Panc1 (cell line): ENCODE measurements around the gene ZNFX1. TPM values are rescaled to one million over a fixed set of nuclear protein-coding genes. Genes with fewer than 3 reads are reported as not detected.

Experiments used
- ATAC-seq: fragments of 200-7000 bp; cut with Tn5 transposase; 2 replicates; pipeline ENCODE4 v1.9.1; 2020; ENCODE audit warnings: mild to moderate bottlenecking, moderate library complexity
- BruUV-seq: library from RNA; stranded (reverse); fragments of 400-500 nt; replicated peaks from 2 replicates; lab custom pipeline; 2021; lab: Mats Ljungman, UMichigan
- CTCF ChIA-PET: fragments of 300-600 bp; sonication (Branson Sonifier 250); formaldehyde crosslinking; loops from one replicate; lab custom pipeline; 2022; ENCODE audit warnings: antibody characterized with exemption; lab: Charles Lee
- POLR2A ChIA-PET: fragments of 300-600 bp; sonication (Branson Sonifier 250); formaldehyde crosslinking; loops from one replicate; lab custom pipeline; 2022; ENCODE audit warnings: antibody characterized with exemption; lab: Charles Lee
- DNase-seq: peaks from one replicate; pipeline ENCODE4 v3.0.0-alpha.2; 2010; ENCODE audit warnings: low read depth, low spot score
- H3K27ac ChIP-seq: 2 replicates; pipeline ENCODE4 v1.5.1; 2011; ENCODE audit warnings: mild to moderate bottlenecking, low read length, inconsistent platforms
- H3K27me3 ChIP-seq: fragments of 200-500 bp; sonication (Bioruptor generic); 2 replicates; pipeline ENCODE4 v1.6.0; 2014; ENCODE audit warnings: low read length, inconsistent platforms; ENCODE audit not compliant: control insufficient read depth, insufficient read depth
- H3K36me3 ChIP-seq: fragments of 200-500 bp; sonication (Bioruptor generic); 2 replicates; pipeline ENCODE4 v1.5.1; 2014; ENCODE audit warnings: inconsistent platforms, mild to moderate bottlenecking, low read length, moderate library complexity; ENCODE audit not compliant: control insufficient read depth, insufficient read depth
- H3K4me1 ChIP-seq: 2 replicates; pipeline ENCODE4 v1.5.1; 2011; ENCODE audit warnings: inconsistent platforms, mild to moderate bottlenecking, low read length, moderate library complexity; ENCODE audit not compliant: control insufficient read depth, insufficient read depth
- H3K4me3 ChIP-seq, 2 experiments: 2 replicates each; pipeline ENCODE4 v1.5.1; 2011 to 2012; ENCODE audit warnings: low read depth in 2 of 2, low read length in 2 of 2, mild to moderate bottlenecking in 2 of 2, inconsistent platforms in 1 of 2, moderate library complexity in 1 of 2
- H3K9me3 ChIP-seq: fragments of 200-500 bp; sonication (Bioruptor generic); 2 replicates; pipeline ENCODE4 v1.5.1; 2014; ENCODE audit warnings: low read depth, mild to moderate bottlenecking, inconsistent platforms, low read length, moderate library complexity; ENCODE audit not compliant: control insufficient read depth, insufficient read depth
- CTCF ChIP-seq: fragments of 450-650 bp; IDR thresholded peaks from 2 replicates; pipeline ENCODE4 v1.5.1; 2017; ENCODE audit warnings: mild to moderate bottlenecking
- POLR2AphosphoS5 ChIP-seq: IDR thresholded peaks from 2 replicates; pipeline ENCODE4 v1.6.1; 2012; ENCODE audit warnings: mild to moderate bottlenecking, low read depth, low read length, moderate library complexity
- REST ChIP-seq, 2 experiments: IDR thresholded peaks; 2 replicates each; pipeline ENCODE4 v1.6.1; 2011 to 2012; ENCODE audit warnings: low read depth in 2 of 2, control low read depth in 1 of 2, low read length in 1 of 2, mild to moderate bottlenecking in 1 of 2, moderate library complexity in 1 of 2; ENCODE audit not compliant: insufficient read depth in 1 of 2
- SIN3A ChIP-seq: IDR thresholded peaks from 2 replicates; pipeline ENCODE4 v1.6.1; 2012; ENCODE audit warnings: low read depth, mild to moderate bottlenecking, low read length, moderate library complexity, borderline replicate concordance; ENCODE audit not compliant: insufficient read depth
- TCF7L2 ChIP-seq: IDR thresholded peaks from 2 replicates; pipeline ENCODE4 v1.6.1; 2011; ENCODE audit warnings: mild to moderate bottlenecking, low read depth, low read length, inconsistent platforms
- in situ Hi-C: cut with HindIII; loops from 2 replicates; pipeline ENCODE4 v1.10.0; 2016; ENCODE audit warnings: low sequenced_read_pairs, low pct_unique_long_range_greater_than_20kb
- intact Hi-C: fragments of 100-400 bp; cut with micrococcal nuclease; formaldehyde crosslinking; loops from one replicate; pipeline ENCODE4 v1.10.0; 2022; ENCODE audit not compliant: unreplicated experiment
- total RNA-seq: library from RNA; stranded (reverse); gene quantifications from one replicate; pipeline ENCODE4 v1.2.1, GENCODE V29; 2021; ENCODE audit not compliant: unreplicated experiment

Gene ZNFX1
- total RNA-seq, 1 experiment from 2014 or later = 39.4 TPM

GRCh38 chr20:49229381-49229780 is 48.5 kb downstream of the ZNFX1 start:
- Histone ChIP-seq H3K27me3 (no peaks in the 10 kb centered on the region), H3K36me3 (peaks cover 6% of the 10 kb centered on the region; the same call in 1 of the 2 replicates), H3K4me1 (no peaks in the 10 kb centered on the region), H3K27ac (no peak overlapping the region), H3K9me3 (no peaks in the 10 kb centered on the region), H3K4me3 (no peak overlapping the region)
- ChIA-PET POLR2A (interaction anchor here (0.7 to 1.1 kb wide), 2 partner anchors 13 to 31 kb away, joined by 8 read pairs; no protein-coding TSS in a partner anchor), CTCF (no interaction called here)
- no TSS peak for BruUV-seq
- intact Hi-C loops (no loop called here), in situ Hi-C loops (no loop called here)
- TF ChIP-seq REST (IDR thresholded peaks at IDR 0.05; ENCODE audit: insufficient read depth in 1 of 2, low read depth in 2 of 2, low read length in 1 of 2) (no peak), TCF7L2 (no peak), SIN3A (no peak)
- no peak for ATAC-seq
- no peak for DNase-seq

- DNase-seq (no peak), ATAC-seq (no peak)
- no peaks in the 10 kb centered on the region for H3K27me3 ChIP-seq
- in situ Hi-C loops (no loop called here), intact Hi-C loops (no loop called here)
- no TSS peak for BruUV-seq
- H3K36me3 ChIP-seq = peaks cover 6% of the 10 kb centered on the region; the same call in 1 of the 2 replicates
- ChIA-PET POLR2A (interaction anchor here (1.1 kb wide), 1 partner anchor 14 kb away, joined by 8 read pairs; no protein-coding TSS in a partner anchor), CTCF (no interaction called here)
- H3K4me3 ChIP-seq = no peak overlapping the region
- no peaks in the 10 kb centered on the region for H3K4me1 ChIP-seq
- no peak for TF ChIP-seq TCF7L2
- TF ChIP-seq POLR2AphosphoS5 = no peak
- no peak for TF ChIP-seq SIN3A
- TF ChIP-seq CTCF = no peak
- no peak for TF ChIP-seq REST (IDR thresholded peaks at IDR 0.05; ENCODE audit: insufficient read depth in 1 of 2, low read depth in 2 of 2, low read length in 1 of 2)
- H3K27ac ChIP-seq = no peak overlapping the region
- no peaks in the 10 kb centered on the region for H3K9me3 ChIP-seq
Measured at GRCh38 chr20:49228676-49229075, 49.2 kb downstream of the ZNFX1 start.
